Prostate gland (tissue), 2 donors: ENCODE data around the gene RNF167. TPM values are rescaled to one million over a fixed set of nuclear protein-coding genes. Genes with fewer than 3 reads are reported as not detected.

ENCODE experiments used
- DNase-seq: peaks from one replicate; pipeline ENCODE4 v3.0.0-alpha.2; 2019; ENCODE audit warnings: low spot score
- H3K27ac ChIP-seq, 2 donors: fragments of 200-600 bp; sonication (generic); 2 replicates each; pipeline ENCODE4 v1.5.1; 2017 to 2019
- H3K27me3 ChIP-seq: fragments of 200-600 bp; sonication (generic); replicated peaks from 2 replicates; pipeline ENCODE4 v1.5.1; 2019; ENCODE audit not compliant: insufficient read depth
- H3K36me3 ChIP-seq, 2 donors: fragments of 200-600 bp; sonication (generic); 1 replicate in 1 of 2; 2 replicates in 1 of 2; pipeline versions ENCODE4 v1.5.1 to v1.8.1; 2017 to 2019
- H3K4me1 ChIP-seq: fragments of 200-600 bp; sonication (generic); replicated peaks from 2 replicates; pipeline ENCODE4 v1.5.1; 2019
- H3K4me3 ChIP-seq, 2 donors: fragments of 200-600 bp; sonication (generic); 2 replicates each; pipeline ENCODE4 v1.5.1; 2017 to 2019
- H3K9me3 ChIP-seq: fragments of 200-600 bp; sonication (generic); 2 replicates; pipeline ENCODE4 v1.5.1; 2017
- POLR2A ChIP-seq: fragments of 450-650 bp; IDR thresholded peaks from one replicate; pipeline ENCODE4 v1.6.1; 2016; ENCODE audit warnings: antibody characterized with exemption, mild to moderate bottlenecking
- POLR2AphosphoS5 ChIP-seq: sonication (generic); formaldehyde crosslinking; IDR thresholded peaks from one replicate; pipeline ENCODE4 v1.6.1; 2017; ENCODE audit warnings: antibody characterized with exemption
- WGBS: methylation state at CpG from one replicate; pipeline ENCODE4 v1.1.5; 2018; 5-methylcytosine and 5-hydroxymethylcytosine counted together
- intact Hi-C: fragments of 100-400 bp; cut with DNase I; formaldehyde crosslinking; loops from one replicate; pipeline ENCODE4 v1.14.2; 2022
- total RNA-seq, 2 donors: library from RNA; depleted of rRNA; stranded (reverse); fragments of >200 nt; gene quantifications; one replicate each; pipeline ENCODE4 v1.1.0, GENCODE V29; 2016
- TF ChIP-seq, protein P1 (sequence below), 4 experiments: fragments of 200-600 bp in 2 of 4; fragments of 450-650 bp in 2 of 4; sonication (generic) in 2 of 4; IDR thresholded peaks; 1 replicate in 3 of 4; 2 replicates in 1 of 4; pipeline ENCODE4 v1.5.1; 2016 to 2019; ENCODE audit warnings: antibody characterized with exemption in 4 of 4, mild to moderate bottlenecking in 2 of 4, moderate library complexity in 2 of 4

RNF167 gene
- total RNA-seq, 2 donors from 2014 or later: 78.7 to 138 TPM

DNA sequence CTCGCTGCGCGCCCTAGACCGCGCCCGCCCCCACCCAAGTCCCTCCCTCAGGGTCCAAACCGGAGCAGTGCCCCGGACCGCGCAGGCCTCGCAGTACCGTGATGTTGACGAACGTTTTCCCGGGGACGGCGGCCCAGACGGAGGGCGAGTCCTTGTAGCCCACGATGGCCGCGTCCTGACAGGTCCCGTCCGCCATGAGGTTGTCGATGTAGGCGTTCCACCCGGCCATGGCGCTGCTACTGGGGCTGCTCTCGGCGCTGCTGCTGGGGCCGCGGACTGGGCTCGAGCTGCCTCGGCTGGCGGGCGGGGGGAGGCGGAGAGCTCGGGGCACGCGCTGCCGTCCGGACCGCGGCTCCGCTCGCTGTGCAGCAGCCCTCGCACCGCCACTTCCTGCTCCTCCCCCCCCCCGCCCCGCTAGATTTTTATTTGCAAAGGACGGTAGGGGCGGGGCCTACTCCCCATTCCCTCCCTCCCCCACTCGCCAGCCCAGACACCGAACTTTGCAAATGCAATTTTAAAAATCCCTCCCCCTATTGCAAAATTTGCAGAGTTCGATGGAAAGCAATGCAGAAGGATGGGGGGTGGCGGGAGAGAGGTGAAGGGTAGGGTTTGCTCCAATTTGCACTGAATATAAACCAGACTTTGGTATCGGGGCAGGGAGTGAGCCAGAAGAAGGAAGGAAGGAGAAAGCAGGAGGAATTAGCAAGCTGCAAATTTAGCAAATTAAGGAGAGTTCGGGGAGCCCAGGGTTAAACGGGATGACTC is 8.3 kb downstream of the RNF167 start, which contains the start of gene PFN1:
Gene PFN1 (minus strand): TSS at position 365 of the 765 bp plus-strand sequence. CDS start 136 bp downstream, at position 229.
- intact Hi-C loops: loop anchor here (1.0 to 5.0 kb wide), 3 partner anchors 18 to 49 kb away; partner anchors contain the start of genes CAMTA2, INCA1, KIF1C and SPAG7
- DNase-seq: peak; percentile 87
- TF ChIP-seq, protein P1, sequence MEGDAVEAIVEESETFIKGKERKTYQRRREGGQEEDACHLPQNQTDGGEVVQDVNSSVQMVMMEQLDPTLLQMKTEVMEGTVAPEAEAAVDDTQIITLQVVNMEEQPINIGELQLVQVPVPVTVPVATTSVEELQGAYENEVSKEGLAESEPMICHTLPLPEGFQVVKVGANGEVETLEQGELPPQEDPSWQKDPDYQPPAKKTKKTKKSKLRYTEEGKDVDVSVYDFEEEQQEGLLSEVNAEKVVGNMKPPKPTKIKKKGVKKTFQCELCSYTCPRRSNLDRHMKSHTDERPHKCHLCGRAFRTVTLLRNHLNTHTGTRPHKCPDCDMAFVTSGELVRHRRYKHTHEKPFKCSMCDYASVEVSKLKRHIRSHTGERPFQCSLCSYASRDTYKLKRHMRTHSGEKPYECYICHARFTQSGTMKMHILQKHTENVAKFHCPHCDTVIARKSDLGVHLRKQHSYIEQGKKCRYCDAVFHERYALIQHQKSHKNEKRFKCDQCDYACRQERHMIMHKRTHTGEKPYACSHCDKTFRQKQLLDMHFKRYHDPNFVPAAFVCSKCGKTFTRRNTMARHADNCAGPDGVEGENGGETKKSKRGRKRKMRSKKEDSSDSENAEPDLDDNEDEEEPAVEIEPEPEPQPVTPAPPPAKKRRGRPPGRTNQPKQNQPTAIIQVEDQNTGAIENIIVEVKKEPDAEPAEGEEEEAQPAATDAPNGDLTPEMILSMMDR (IDR thresholded peaks at IDR 0.05): no peak
- TF ChIP-seq POLR2A (peak; percentile 86), POLR2AphosphoS5 (peak; percentile 36)
- H3K27ac ChIP-seq: peak within 1 kb of the TSS; percentile 88 to 96
- H3K9me3 ChIP-seq: no peaks in the 10 kb centered on the region
- no peaks in the 10 kb centered on the region for H3K36me3 ChIP-seq
- peak within 1 kb of the TSS; percentile 94 to 100 for H3K4me3 ChIP-seq
- WGBS: under 1% methylated on average over 57 of the region's 59 CpGs
- no peaks in the 10 kb centered on the region for H3K27me3 ChIP-seq
- peaks cover 15% of the 10 kb centered on the region for H3K4me1 ChIP-seq

DNA sequence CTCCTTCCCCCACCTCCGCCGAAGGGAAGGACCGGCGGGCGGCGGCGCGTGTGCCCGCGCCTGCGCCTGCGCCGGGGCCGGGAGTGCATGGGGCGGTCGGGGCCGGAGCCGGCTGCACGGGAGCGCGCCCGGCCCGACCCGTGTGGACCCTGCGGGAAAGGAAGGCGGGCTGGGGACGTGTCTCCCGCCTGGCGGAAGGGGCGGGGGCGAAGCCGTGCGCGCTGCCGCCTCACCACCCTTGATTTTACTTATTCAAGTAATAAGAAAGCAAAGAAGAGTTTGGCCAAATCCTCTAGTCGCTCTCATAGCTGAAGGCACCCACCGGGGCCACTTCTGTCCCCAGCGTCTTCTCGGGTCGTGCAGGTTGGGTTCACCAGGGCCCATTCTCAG is 8.9 kb downstream of the RNF167 start:
- intact Hi-C loops: loop anchor here (1.0 to 5.0 kb wide), 3 partner anchors 18 to 48 kb away; partner anchors contain the start of genes CAMTA2, INCA1, KIF1C and SPAG7
- WGBS: under 1% methylated on average over 37 of the region's 40 CpGs

DNA sequence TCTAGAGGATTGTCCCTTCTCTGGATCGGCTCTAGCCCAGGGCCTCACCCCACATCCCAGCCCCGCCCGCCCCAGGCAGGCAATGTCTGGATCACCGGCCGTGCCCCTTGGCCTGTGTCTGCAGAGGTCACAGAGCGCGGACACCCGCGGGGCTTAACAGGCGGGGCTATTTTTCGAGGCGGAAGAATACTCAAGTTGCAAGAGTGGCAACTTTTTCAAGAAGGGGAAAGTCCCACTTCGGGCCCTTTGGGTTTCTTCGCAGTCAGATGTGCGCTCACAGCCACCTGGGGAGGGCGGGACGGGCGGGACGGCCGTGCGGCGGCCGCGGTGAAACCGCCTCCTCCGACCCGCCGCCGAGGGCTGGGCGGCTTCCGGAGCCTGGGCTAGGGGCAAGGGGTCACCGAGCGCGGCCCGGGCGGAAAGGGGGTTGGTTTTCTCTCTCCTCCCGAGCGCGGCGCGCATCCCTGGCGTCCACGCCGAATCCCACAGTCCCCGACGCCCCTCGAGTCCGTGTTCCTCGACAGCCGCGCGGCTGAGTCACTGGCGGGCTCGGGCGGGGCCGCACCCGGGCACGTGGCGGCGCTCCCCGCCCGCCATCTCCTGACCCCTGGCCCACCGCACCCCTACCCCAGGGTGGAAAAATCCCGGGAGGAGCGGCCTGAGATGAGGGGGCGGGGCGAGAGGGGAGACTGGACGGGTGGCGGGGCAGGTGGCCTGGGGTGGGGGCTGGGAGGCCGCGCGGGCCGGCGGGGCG is 9.4 kb downstream of the RNF167 start:
- peak; percentile 44 for DNase-seq
- under 1% methylated on average over 41 of the region's 75 CpGs for WGBS
- peak overlapping the region; percentile 88 to 96 for H3K27ac ChIP-seq
- H3K4me1 ChIP-seq: peaks cover 15% of the 10 kb centered on the region
- peak overlapping the region; percentile 94 to 100 for H3K4me3 ChIP-seq
- intact Hi-C loops: loop anchor here (2.0 to 5.0 kb wide), 2 partner anchors 17 to 38 kb away; partner anchors contain the start of genes CAMTA2 and SPAG7
- no peaks in the 10 kb centered on the region for H3K9me3 ChIP-seq
- peak; percentile 18 for TF ChIP-seq POLR2A
- TF ChIP-seq POLR2AphosphoS5: no peak
- TF ChIP-seq, protein P1 (IDR thresholded peaks at IDR 0.05): no peak
- no peaks in the 10 kb centered on the region for H3K27me3 ChIP-seq
- H3K36me3 ChIP-seq: no peaks in the 10 kb centered on the region

More for the DNA sequence above, 8.9 kb downstream of the RNF167 start:
- DNase-seq: peak; percentile 73
- H3K9me3 ChIP-seq: no peaks in the 10 kb centered on the region
- no peaks in the 10 kb centered on the region for H3K27me3 ChIP-seq
- H3K27ac ChIP-seq: peak overlapping the region; percentile 88 to 96
- no peaks in the 10 kb centered on the region for H3K36me3 ChIP-seq
- TF ChIP-seq POLR2AphosphoS5: no peak
- TF ChIP-seq, protein P1 (IDR thresholded peaks at IDR 0.05): peak in 1 of 4 experiments; percentile 8
- peak; percentile 49 for TF ChIP-seq POLR2A
- H3K4me3 ChIP-seq: peak overlapping the region; percentile 94 to 100
- H3K4me1 ChIP-seq: peaks cover 15% of the 10 kb centered on the region

DNA sequence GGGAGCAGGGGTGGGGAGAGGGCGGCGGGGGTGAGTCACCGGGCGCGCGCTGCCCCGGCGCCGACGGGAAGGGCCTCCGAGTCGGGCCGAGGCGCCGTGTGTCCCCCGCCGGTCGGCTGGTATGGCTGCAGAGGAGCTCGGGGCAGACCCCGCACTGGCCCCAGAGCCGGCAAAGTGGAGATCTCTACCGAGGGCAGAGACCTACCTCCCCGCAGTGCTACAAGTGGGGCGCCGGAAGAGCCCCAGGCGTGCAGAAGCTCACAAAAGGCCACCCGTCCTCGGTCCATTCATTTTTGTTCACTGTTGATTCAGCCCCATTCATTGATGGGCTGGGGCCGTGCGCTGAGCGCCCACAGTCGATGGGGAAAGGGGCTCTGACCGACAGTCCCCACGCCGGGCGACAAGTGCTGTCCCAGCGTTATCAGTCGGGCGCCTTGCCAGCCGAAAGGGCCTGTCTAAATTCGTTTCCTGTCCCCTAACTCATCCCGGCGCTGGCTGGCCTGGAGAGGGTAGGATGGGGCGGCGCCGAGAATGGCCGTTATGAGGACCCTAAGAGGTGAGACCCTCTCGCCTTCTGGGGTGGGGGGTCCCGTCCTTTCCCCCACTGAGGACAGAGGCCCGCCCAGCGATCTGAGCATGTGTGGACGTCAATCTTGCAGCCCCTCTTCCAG is 10.1 kb downstream of the RNF167 start:
- intact Hi-C loops: no loop called here

More for the DNA sequence above, 10.1 kb downstream of the RNF167 start:
- Histone ChIP-seq H3K4me3 (peak overlapping the region; percentile 94 to 100), H3K27me3 (no peaks in the 10 kb centered on the region), H3K4me1 (peaks cover 15% of the 10 kb centered on the region), H3K36me3 (no peaks in the 10 kb centered on the region), H3K9me3 (no peaks in the 10 kb centered on the region), H3K27ac (peak overlapping the region; percentile 88 to 96)
- TF ChIP-seq, protein P1 (IDR thresholded peaks at IDR 0.05): no peak
- no peak for TF ChIP-seq POLR2AphosphoS5
- TF ChIP-seq POLR2A: peak; percentile 15
- WGBS: 7% methylated on average over 52 of the region's 52 CpGs
- DNase-seq: no peak
